Pancreas (tissue), 10 donors: ENCODE measurements around the gene CSF1R. TPM values are rescaled to one million over a fixed set of nuclear protein-coding genes. Genes with fewer than 3 reads are reported as not detected.

ENCODE experiments used
- ATAC-seq, 4 donors: fragments of 200-7000 bp; cut with Tn5 transposase; one replicate each; pipeline versions ENCODE4 v1.8.0 to v1.9.1; 2020; ENCODE audit warnings: mild to moderate bottlenecking in 4 of 4, moderate library complexity in 4 of 4
- DNase-seq, 6 donors: peaks; one replicate each; pipeline ENCODE4 v3.0.0-alpha.2; 2020
- FAIRE-seq: peaks from 2 replicates; lab custom pipeline; 2012; peaks lifted over from hg19 to GRCh38; lab: Jason Lieb, UNC
- H3K27ac ChIP-seq, 4 donors: fragments of 200-600 bp; sonication (generic); 1 replicate in 3 of 4; 2 replicates in 1 of 4; pipeline versions ENCODE4 v1.5.0 to v1.8.0; 2020
- H3K27me3 ChIP-seq, 4 donors: fragments of 200-600 bp; one replicate each; pipeline ENCODE4 v1.8.0; 2021
- H3K36me3 ChIP-seq, 3 donors: fragments of 200-600 bp; sonication (generic) in 1 of 3; one replicate each; pipeline versions ENCODE4 v1.5.0 to v1.8.0; 2020 to 2021
- H3K4me1 ChIP-seq, 3 donors: fragments of 200-600 bp; one replicate each; pipeline ENCODE4 v1.8.0; 2021
- H3K4me3 ChIP-seq, 4 donors: fragments of 200-600 bp; sonication (generic) in 2 of 4; one replicate each; pipeline versions ENCODE4 v1.5.0 to v1.8.0; 2020 to 2021
- H3K9me3 ChIP-seq, 4 donors: fragments of 200-600 bp; one replicate each; pipeline ENCODE4 v1.8.0; 2021
- CTCF ChIP-seq, 4 donors: fragments of 200-600 bp; sonication (generic) in 3 of 4; IDR thresholded peaks; one replicate each; pipeline versions ENCODE4 v1.5.0 to v1.8.0; 2021; ENCODE audit warnings: antibody characterized with exemption in 4 of 4
- WGBS, 2 donors: extraction: QIAGEN DNeasy Blood & Tissue Kit; methylation state at CpG; one replicate each; pipeline ENCODE4 v1.1.7; 2013; 5-methylcytosine and 5-hydroxymethylcytosine counted together
- intact Hi-C, 3 donors: fragments of 100-400 bp; cut with DNase I; formaldehyde crosslinking; loops; one replicate each; pipeline versions ENCODE4 v1.11.1 to v1.14.2; 2022
- polyA plus RNA-seq, 2 donors: library from polyadenylated mRNA; stranded (reverse); fragments of 200-250 nt; gene quantifications; one replicate each; pipeline ENCODE4 v1.2.3, GENCODE V29; 2013
- total RNA-seq, 6 donors: library from RNA; stranded (reverse); fragmentation: NEBNext Ultra II Directional in 4 of 6; extraction: Animal tissue kit (Norgen Biotek cat#: 25700) in 4 of 6; gene quantifications; one replicate each; pipeline versions ENCODE4 v1.2.1 to v1.2.4, GENCODE V29; 2021 to 2023
- donor health status: healthy with polysubstance abuse.
- donor health status: DM: no; HTN: no; CAD: no; lungs with moderate emphysema.
- donor health status: DM: no; HTN: no; CAD: no.
- donor health status: control.
- donor health status: control.
- donor health status: Bipolar disorder and iron deficiency.
- donor health status: DM: yes; HTN: yes; CAD: no.
- donor health status: DM: no; HTN: no; CAD: no.
- donor health status: DM: no; HTN: no; CAD: no.
- donor health status: DM: yes; HTN: yes; CAD: no.

Gene CSF1R
- total and polyA plus RNA-seq, 8 donors = 1.4 to 51.2 (median 4.1) TPM

- no peak for ATAC-seq
- no peak for TF ChIP-seq CTCF (IDR thresholded peaks at IDR 0.05)
- Histone ChIP-seq H3K36me3 (no peaks in the 10 kb centered on the region), H3K4me1 (no peaks in the 10 kb centered on the region), H3K9me3 (no peaks in the 10 kb centered on the region), H3K27me3 (no peaks in the 10 kb centered on the region), H3K4me3 (no peak overlapping the region), H3K27ac (no peak overlapping the region)
- no peak for FAIRE-seq
- DNase-seq = no peak
- intact Hi-C loops = no loop called here
- 68 to 87% methylated on average over 5 of the region's 5 CpGs for WGBS, 2 donors
Observed at GRCh38 chr5:150103678-150104549, 17.6 kb upstream of the CSF1R start.

GRCh38 chr5:150101023-150101422 lies 14.7 kb upstream of the CSF1R start:
- H3K27ac ChIP-seq = no peak overlapping the region
- intact Hi-C loops = no loop called here
- H3K4me1 ChIP-seq = no peaks in the 10 kb centered on the region
- DNase-seq (no peak), ATAC-seq (no peak), FAIRE-seq (no peak)
- H3K27me3 ChIP-seq = no peaks in the 10 kb centered on the region
- WGBS, 2 donors = 75 to 84% methylated on average over 6 of the region's 6 CpGs
- no peaks in the 10 kb centered on the region for H3K36me3 ChIP-seq
- H3K4me3 ChIP-seq = no peak overlapping the region
- TF ChIP-seq CTCF (IDR thresholded peaks at IDR 0.05) = no peak
- no peaks in the 10 kb centered on the region for H3K9me3 ChIP-seq

- H3K27ac ChIP-seq = no peak overlapping the region
- no peaks in the 10 kb centered on the region for H3K4me1 ChIP-seq
- H3K9me3 ChIP-seq = no peaks in the 10 kb centered on the region
- no peaks in the 10 kb centered on the region for H3K36me3 ChIP-seq
- intact Hi-C loops = no loop called here
- FAIRE-seq (no peak), ATAC-seq (no peak), DNase-seq (no peak)
- H3K27me3 ChIP-seq = no peaks in the 10 kb centered on the region
- H3K4me3 ChIP-seq = no peak overlapping the region
- no peak for TF ChIP-seq CTCF (IDR thresholded peaks at IDR 0.05)
Observed at GRCh38 chr5:150097152-150097551, 10.8 kb upstream of the CSF1R start.

GRCh38 chr5:150092159-150092787 lies 5.9 kb upstream of the CSF1R start:
- TF ChIP-seq CTCF (IDR thresholded peaks at IDR 0.05) = no peak
- H3K27ac ChIP-seq = no peak overlapping the region
- no peaks in the 10 kb centered on the region for H3K4me1 ChIP-seq
- intact Hi-C loops = no loop called here
- H3K36me3 ChIP-seq = no peaks in the 10 kb centered on the region
- FAIRE-seq = no peak
- no peak for DNase-seq
- 67 to 73% methylated on average over 3 of the region's 3 CpGs for WGBS, 2 donors
- no peaks in the 10 kb centered on the region for H3K9me3 ChIP-seq
- H3K4me3 ChIP-seq = no peak overlapping the region
- no peak for ATAC-seq
- no peaks in the 10 kb centered on the region for H3K27me3 ChIP-seq
